ENCODE data around the gene CDKN1A.
A peak's percentile ranks its signal among the peaks of the same experiment; 100 is the strongest.

Gene CDKN1A

GRCh38 chr6:36688063-36688738, 9.7 kb downstream of the CDKN1A start:
- H3K27ac ChIP-seq (ENCODE audit: extremely low read depth, low read depth, low read length) = no peak overlapping the region
- TF ChIP-seq, protein P1, sequence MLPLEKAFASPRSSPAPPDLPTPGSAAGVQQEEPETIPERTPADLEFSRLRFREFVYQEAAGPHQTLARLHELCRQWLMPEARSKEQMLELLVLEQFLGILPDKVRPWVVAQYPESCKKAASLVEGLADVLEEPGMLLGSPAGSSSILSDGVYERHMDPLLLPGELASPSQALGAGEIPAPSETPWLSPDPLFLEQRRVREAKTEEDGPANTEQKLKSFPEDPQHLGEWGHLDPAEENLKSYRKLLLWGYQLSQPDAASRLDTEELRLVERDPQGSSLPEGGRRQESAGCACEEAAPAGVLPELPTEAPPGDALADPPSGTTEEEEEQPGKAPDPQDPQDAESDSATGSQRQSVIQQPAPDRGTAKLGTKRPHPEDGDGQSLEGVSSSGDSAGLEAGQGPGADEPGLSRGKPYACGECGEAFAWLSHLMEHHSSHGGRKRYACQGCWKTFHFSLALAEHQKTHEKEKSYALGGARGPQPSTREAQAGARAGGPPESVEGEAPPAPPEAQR (tag by site-specific recombination; IDR thresholded peaks at IDR 0.05) = no peak
- TF ChIP-seq KLF9 (tag by site-specific recombination; IDR thresholded peaks at IDR 0.05; ENCODE audit: low read depth) (no peak), ZNF624 (tag by site-specific recombination; IDR thresholded peaks at IDR 0.05) (no peak), ZNF362 (tag by site-specific recombination; IDR thresholded peaks at IDR 0.05) (peak; percentile 77; the same call in 1 of the 2 replicates), ZNF280D (tag by site-specific recombination; IDR thresholded peaks at IDR 0.05) (0 out of 2 replicates have a peak, but pooled peaks have one; percentile 22), ZNF266 (tag by site-specific recombination; IDR thresholded peaks at IDR 0.05; ENCODE audit: low read depth) (0 out of 2 replicates have a peak, but pooled peaks have one; percentile 10), ZNF830 (tag by site-specific recombination; IDR thresholded peaks at IDR 0.05; ENCODE audit: low read depth) (no peak), ZNF223 (tag by site-specific recombination; IDR thresholded peaks at IDR 0.05) (0 out of 2 replicates have a peak, but pooled peaks have one; percentile 35), ZNF449 (tag by site-specific recombination; IDR thresholded peaks at IDR 0.05) (no peak)
- TF ChIP-seq, protein P2, sequence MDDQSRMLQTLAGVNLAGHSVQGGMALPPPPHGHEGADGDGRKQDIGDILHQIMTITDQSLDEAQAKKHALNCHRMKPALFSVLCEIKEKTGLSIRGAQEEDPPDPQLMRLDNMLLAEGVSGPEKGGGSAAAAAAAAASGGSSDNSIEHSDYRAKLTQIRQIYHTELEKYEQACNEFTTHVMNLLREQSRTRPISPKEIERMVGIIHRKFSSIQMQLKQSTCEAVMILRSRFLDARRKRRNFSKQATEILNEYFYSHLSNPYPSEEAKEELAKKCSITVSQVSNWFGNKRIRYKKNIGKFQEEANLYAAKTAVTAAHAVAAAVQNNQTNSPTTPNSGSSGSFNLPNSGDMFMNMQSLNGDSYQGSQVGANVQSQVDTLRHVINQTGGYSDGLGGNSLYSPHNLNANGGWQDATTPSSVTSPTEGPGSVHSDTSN (CRISPR knock-in tag; IDR thresholded peaks at IDR 0.05) = no peak
- H3K9me3 ChIP-seq (ENCODE audit: control insufficient read depth, insufficient read depth, low read depth, low read length) = no peaks in the 10 kb centered on the region
- H3K4me1 ChIP-seq (ENCODE audit: control insufficient read depth, insufficient read depth, low read length) = no peaks in the 10 kb centered on the region
- no peak overlapping the region for H3K4me3 ChIP-seq (ENCODE audit: low read depth, low read length)
- peaks cover 24 to 43% of the 10 kb centered on the region in 2 experiments for H3K36me3 ChIP-seq (ENCODE audit: control insufficient read depth in 2 of 2, insufficient read depth in 1 of 2, low read length in 2 of 2)
- POLR2A ChIA-PET = interaction anchor here (2.9 kb wide), 1 partner anchor 10 kb away, joined by 10 read pairs; the partner anchor contains the start of gene CDKN1A
- CTCF ChIA-PET = interaction anchor here (0.7 to 1.7 kb wide), 4 partner anchors 23 to 72 kb away, joined by 3 to 7 read pairs (median 4); no protein-coding TSS in a partner anchor

DNA sequence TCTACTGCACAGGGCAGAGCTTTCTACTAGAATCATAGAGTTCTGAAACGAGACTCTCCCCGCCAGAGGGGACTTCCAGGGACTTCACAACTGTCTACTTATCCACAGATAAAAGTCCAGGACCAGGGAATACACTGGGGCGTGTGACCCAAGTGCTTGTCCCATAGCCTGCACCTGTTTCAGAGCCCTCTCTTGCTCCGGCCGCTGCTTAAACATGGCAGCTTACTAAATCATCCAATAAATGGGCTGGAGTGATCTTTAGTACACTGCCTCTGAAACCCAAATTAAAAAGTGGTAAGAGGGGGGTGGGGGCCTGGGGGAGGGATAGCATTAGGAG, 10.2 kb downstream of the CDKN1A start:
- Histone ChIP-seq H3K4me3 (ENCODE audit: low read depth, low read length) (no peak overlapping the region), H3K9me3 (ENCODE audit: control insufficient read depth, insufficient read depth, low read depth, low read length) (no peaks in the 10 kb centered on the region), H3K27ac (ENCODE audit: extremely low read depth, low read depth, low read length) (no peak overlapping the region), H3K4me1 (ENCODE audit: control insufficient read depth, insufficient read depth, low read length) (no peaks in the 10 kb centered on the region), H3K36me3 (ENCODE audit: control insufficient read depth in 2 of 2, insufficient read depth in 1 of 2, low read length in 2 of 2) (peaks cover 24 to 38% of the 10 kb centered on the region in 2 experiments)
- TF ChIP-seq, protein P3, sequence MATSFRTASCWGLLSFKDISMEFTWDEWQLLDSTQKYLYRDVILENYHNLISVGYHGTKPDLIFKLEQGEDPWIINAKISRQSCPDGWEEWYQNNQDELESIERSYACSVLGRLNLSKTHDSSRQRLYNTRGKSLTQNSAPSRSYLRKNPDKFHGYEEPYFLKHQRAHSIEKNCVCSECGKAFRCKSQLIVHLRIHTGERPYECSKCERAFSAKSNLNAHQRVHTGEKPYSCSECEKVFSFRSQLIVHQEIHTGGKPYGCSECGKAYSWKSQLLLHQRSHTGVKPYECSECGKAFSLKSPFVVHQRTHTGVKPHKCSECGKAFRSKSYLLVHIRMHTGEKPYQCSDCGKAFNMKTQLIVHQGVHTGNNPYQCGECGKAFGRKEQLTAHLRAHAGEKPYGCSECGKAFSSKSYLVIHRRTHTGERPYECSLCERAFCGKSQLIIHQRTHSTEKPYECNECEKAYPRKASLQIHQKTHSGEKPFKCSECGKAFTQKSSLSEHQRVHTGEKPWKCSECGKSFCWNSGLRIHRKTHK (tag by site-specific recombination; IDR thresholded peaks at IDR 0.05) = no peak
- no peak for TF ChIP-seq GLI4 (tag by site-specific recombination; IDR thresholded peaks at IDR 0.05)
- TF ChIP-seq ZNF624 (tag by site-specific recombination; IDR thresholded peaks at IDR 0.05) = no peak
- no peak for TF ChIP-seq ZNF521 (tag by site-specific recombination; IDR thresholded peaks at IDR 0.05)
- no peak for TF ChIP-seq ZNF23 (tag by site-specific recombination; IDR thresholded peaks at IDR 0.05; ENCODE audit: borderline replicate concordance)
- no peak for TF ChIP-seq ZNF311 (tag by site-specific recombination; IDR thresholded peaks at IDR 0.05; ENCODE audit: borderline replicate concordance)
- no peak for TF ChIP-seq HOXD13 (CRISPR knock-in tag; IDR thresholded peaks at IDR 0.05; ENCODE audit: borderline replicate concordance)
- no peak for TF ChIP-seq KLF7 (tag by site-specific recombination; IDR thresholded peaks at IDR 0.05; ENCODE audit: borderline replicate concordance)
- no peak for TF ChIP-seq ZNF629 (tag by site-specific recombination; IDR thresholded peaks at IDR 0.05)
- no peak for TF ChIP-seq SCRT1 (tag by site-specific recombination; IDR thresholded peaks at IDR 0.05; ENCODE audit: borderline replicate concordance)
- POLR2A ChIA-PET = interaction anchor here (2.9 kb wide), 1 partner anchor 10 kb away, joined by 10 read pairs; the partner anchor contains the start of gene CDKN1A
- CTCF ChIA-PET = interaction anchor here (0.7 to 1.7 kb wide), 4 partner anchors 23 to 73 kb away, joined by 3 to 7 read pairs (median 4); no protein-coding TSS in a partner anchor
